Neural crest cell (in vitro differentiated cells): ENCODE results near the gene GPRIN3. TPM values are rescaled to one million over a fixed set of nuclear protein-coding genes. Genes with fewer than 3 reads are reported as not detected.

Experiments used
- DNase-seq: peaks from one replicate; pipeline ENCODE4 v3.0.0; 2021; ENCODE audit warnings: low read depth, mixed read lengths, low spot score
- H3K27ac Mint-ChIP-seq: one replicate; pipeline ENCODE4 v1.8.0; 2021; ENCODE audit warnings: mild to moderate bottlenecking, mixed read lengths; ENCODE audit not compliant: unreplicated experiment
- H3K27me3 Mint-ChIP-seq: 2 replicates; pipeline ENCODE4 v1.8.0; 2021; ENCODE audit warnings: low read depth, mild to moderate bottlenecking, mixed read lengths
- H3K36me3 Mint-ChIP-seq: 2 replicates; pipeline ENCODE4 v1.8.0; 2021; ENCODE audit warnings: low read depth, mild to moderate bottlenecking, mixed read lengths
- H3K4me1 Mint-ChIP-seq: 2 replicates; pipeline ENCODE4 v1.8.0; 2021; ENCODE audit warnings: mixed read lengths
- H3K4me3 Mint-ChIP-seq: one replicate; pipeline ENCODE4 v1.8.0; 2021; ENCODE audit warnings: mild to moderate bottlenecking, mixed read lengths
- H3K9me3 Mint-ChIP-seq: 2 replicates; pipeline ENCODE4 v1.8.0; 2021; ENCODE audit warnings: mixed read lengths
- CTCF ChIP-seq: fragments of 200-600 bp; sonication (generic); conservative IDR thresholded peaks from 2 replicates; pipeline ENCODE4 v1.5.0; 2021; ENCODE audit warnings: antibody characterized with exemption, mild to moderate bottlenecking
- total RNA-seq: library from RNA; stranded (reverse); gene quantifications from 2 replicates; pipeline ENCODE4 v1.2.1, GENCODE V29; 2021

GPRIN3 gene
- total RNA-seq, 1 donor from 2014 or later, result 0.70 TPM

GRCh38 chr4:89306486-89307177 is 968 bp downstream of the GPRIN3 start:
- Mint-ChIP-seq H3K27me3 (peaks cover 33% of the 10 kb centered on the region), H3K4me1 (peaks cover 8% of the 10 kb centered on the region), H3K36me3 (no peaks in the 10 kb centered on the region), H3K4me3 (peak overlapping the region; percentile 81), H3K9me3 (no peaks in the 10 kb centered on the region), H3K27ac (no peak overlapping the region)
- no peak for DNase-seq
- TF ChIP-seq CTCF, result no peak

GRCh38 chr4:89305712-89306437 is 1.7 kb downstream of the GPRIN3 start:
- H3K27ac Mint-ChIP-seq, result no peak overlapping the region
- H3K27me3 Mint-ChIP-seq, result peaks cover 33% of the 10 kb centered on the region
- peak overlapping the region; percentile 81 for H3K4me3 Mint-ChIP-seq
- no peak for DNase-seq
- TF ChIP-seq CTCF, result no peak
- no peaks in the 10 kb centered on the region for H3K36me3 Mint-ChIP-seq
- no peaks in the 10 kb centered on the region for H3K9me3 Mint-ChIP-seq
- H3K4me1 Mint-ChIP-seq, result peaks cover 8% of the 10 kb centered on the region

GRCh38 chr4:89305028-89305427 is 2.6 kb downstream of the GPRIN3 start:
- no peaks in the 10 kb centered on the region for H3K36me3 Mint-ChIP-seq
- H3K9me3 Mint-ChIP-seq, result no peaks in the 10 kb centered on the region
- H3K4me1 Mint-ChIP-seq, result peaks cover 8% of the 10 kb centered on the region
- no peak for TF ChIP-seq CTCF
- H3K27ac Mint-ChIP-seq, result no peak overlapping the region
- no peak overlapping the region for H3K4me3 Mint-ChIP-seq
- H3K27me3 Mint-ChIP-seq, result peaks cover 33% of the 10 kb centered on the region
- DNase-seq, result no peak

- Mint-ChIP-seq H3K27ac (no peak overlapping the region), H3K27me3 (peaks cover 33% of the 10 kb centered on the region), H3K4me3 (no peak overlapping the region), H3K36me3 (no peaks in the 10 kb centered on the region), H3K4me1 (peaks cover 8% of the 10 kb centered on the region), H3K9me3 (no peaks in the 10 kb centered on the region)
- no peak for DNase-seq
- TF ChIP-seq CTCF, result no peak
Measured at GRCh38 chr4:89303814-89304388, 3.7 kb downstream of the GPRIN3 start.

- H3K9me3 Mint-ChIP-seq, result no peaks in the 10 kb centered on the region
- no peaks in the 10 kb centered on the region for H3K36me3 Mint-ChIP-seq
- peaks cover 29% of the 10 kb centered on the region for H3K27me3 Mint-ChIP-seq
- no peak overlapping the region for H3K27ac Mint-ChIP-seq
- TF ChIP-seq CTCF, result no peak
- H3K4me1 Mint-ChIP-seq, result peaks cover 8% of the 10 kb centered on the region
- no peak overlapping the region for H3K4me3 Mint-ChIP-seq
- DNase-seq, result no peak
Measured at GRCh38 chr4:89303177-89303576, 4.4 kb downstream of the GPRIN3 start.
